GM12864 (cell line): Measurements from ENCODE around the gene SET.

Experiments
- DNase-seq: peaks from one replicate; pipeline ENCODE4 v3.0.0-alpha.2; 2011; ENCODE audit warnings: low read depth
- H3K4me3 ChIP-seq: 2 replicates; pipeline ENCODE4 v1.5.1; 2011; ENCODE audit warnings: mild to moderate bottlenecking, low read depth, low read length, control low read depth
- TF ChIP-seq, protein P1 (sequence below): IDR thresholded peaks from 2 replicates; pipeline ENCODE4 v1.5.1; 2011; ENCODE audit warnings: low read depth, mild to moderate bottlenecking, moderate library complexity, low read length, control low read depth, inconsistent platforms; ENCODE audit errors: missing control alignments

SET gene

DNA sequence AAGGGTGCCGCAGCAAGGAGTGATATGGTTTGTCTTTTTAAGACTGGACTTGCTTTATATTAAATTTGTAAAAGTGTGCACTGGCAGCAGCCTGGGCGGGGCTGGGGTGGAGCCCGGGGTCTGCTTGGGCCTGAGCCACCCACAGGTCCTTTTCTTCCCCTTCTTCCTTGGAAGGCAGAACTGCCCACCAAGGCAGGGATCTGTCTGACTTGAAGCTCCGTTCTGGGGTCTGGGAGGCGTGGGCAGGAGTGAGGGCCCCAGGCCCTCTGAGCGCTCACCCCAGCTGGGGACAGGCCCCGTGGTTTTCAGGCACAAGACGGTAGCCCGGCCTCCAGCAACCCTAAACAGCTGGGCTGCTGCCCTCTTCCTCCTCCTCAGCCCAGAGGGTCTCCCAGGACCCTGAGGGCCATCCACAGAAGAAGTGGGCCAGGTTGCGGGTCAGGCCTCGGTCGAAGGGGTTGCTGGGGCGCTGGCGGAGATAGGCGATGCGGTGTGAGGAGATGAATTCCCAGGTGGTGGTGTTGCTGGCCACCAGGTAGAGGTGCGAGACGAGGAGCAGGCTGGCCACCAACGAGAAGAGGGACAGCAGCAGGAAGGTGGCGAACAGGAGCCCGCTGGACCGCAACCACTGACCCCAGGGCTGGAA, 31.9 kb downstream of the SET start:
- no peak for DNase-seq
- H3K4me3 ChIP-seq = no peak overlapping the region
- TF ChIP-seq, protein P1, sequence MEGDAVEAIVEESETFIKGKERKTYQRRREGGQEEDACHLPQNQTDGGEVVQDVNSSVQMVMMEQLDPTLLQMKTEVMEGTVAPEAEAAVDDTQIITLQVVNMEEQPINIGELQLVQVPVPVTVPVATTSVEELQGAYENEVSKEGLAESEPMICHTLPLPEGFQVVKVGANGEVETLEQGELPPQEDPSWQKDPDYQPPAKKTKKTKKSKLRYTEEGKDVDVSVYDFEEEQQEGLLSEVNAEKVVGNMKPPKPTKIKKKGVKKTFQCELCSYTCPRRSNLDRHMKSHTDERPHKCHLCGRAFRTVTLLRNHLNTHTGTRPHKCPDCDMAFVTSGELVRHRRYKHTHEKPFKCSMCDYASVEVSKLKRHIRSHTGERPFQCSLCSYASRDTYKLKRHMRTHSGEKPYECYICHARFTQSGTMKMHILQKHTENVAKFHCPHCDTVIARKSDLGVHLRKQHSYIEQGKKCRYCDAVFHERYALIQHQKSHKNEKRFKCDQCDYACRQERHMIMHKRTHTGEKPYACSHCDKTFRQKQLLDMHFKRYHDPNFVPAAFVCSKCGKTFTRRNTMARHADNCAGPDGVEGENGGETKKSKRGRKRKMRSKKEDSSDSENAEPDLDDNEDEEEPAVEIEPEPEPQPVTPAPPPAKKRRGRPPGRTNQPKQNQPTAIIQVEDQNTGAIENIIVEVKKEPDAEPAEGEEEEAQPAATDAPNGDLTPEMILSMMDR = no peak

DNA sequence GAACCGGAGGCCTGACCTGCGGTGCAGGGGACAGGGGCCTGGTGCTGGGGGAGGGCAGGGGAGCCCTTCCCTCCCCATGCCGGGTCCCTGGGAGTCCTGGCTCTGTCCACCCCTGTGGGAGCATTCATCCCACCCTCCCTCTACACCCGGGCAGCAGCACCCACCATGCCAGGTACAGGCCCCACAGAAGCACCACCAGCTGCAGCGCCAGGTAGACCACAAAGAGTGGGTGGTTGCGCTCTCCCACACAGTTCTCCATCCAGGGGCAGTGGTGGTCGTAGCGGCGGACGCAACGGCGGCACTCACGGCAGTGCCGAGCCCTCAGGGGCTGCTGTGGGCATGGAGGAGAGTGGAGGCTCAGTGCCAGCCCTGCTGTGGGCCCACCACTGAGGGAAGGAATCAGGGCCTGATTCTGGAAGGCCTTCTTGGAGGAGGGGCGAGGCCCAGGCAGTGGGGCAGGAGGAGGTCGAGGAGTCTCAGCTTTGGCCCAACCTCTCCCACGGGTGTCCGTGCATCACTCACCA, 32.5 kb downstream of the SET start:
- no peak for DNase-seq
- H3K4me3 ChIP-seq = no peak overlapping the region
- TF ChIP-seq, protein P1 = no peak

DNA sequence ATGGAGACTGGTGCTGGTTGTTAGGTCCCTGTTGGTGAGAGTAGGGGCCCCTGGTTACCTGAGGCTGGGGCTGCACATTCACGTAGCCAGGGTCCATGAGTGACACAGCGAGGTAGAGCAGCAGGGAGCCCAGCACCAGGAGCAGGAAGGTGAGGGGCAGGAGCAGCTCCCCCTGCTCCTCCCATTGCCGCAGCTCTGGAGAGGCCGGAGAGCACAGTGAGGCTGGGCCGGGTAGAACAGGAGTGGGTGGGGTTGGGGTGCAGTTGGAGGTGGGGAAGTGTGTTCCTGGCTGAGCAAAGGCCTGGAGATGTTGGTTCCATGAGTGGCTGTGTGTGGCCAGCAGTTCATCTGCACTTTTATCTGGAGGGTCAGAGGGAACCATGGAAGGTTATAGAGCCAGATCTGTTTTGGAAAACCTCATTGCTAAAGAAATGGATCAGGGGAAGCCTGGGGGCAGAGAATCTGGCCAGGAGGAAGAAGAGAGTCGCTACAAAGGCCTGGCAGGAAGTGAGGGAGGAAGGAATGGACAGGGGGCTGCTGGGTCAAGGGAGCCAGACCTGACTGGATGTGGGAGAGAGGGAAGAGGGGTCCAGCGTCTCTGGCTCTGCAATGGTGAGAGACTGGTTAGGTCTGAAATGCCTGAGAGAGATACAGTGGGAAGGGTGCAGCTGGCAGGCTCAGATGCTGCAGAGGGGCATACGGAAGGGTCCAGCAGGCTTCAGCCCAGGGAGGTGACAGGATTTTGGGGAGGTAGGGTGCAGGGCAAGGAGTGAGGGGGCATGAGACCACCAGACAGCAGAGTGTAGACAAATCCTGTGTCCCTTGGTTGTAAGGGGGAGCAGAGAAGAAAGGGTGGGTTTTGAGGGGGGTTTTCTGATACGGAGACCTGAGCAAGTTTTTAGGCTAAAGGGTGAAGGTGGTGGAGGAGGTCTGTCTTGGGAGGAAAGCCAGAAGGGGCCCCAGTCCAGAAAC, 33.6 kb downstream of the SET start:
- TF ChIP-seq, protein P1 = no peak
- no peak for DNase-seq
- H3K4me3 ChIP-seq = peak overlapping the region; percentile 79

DNA sequence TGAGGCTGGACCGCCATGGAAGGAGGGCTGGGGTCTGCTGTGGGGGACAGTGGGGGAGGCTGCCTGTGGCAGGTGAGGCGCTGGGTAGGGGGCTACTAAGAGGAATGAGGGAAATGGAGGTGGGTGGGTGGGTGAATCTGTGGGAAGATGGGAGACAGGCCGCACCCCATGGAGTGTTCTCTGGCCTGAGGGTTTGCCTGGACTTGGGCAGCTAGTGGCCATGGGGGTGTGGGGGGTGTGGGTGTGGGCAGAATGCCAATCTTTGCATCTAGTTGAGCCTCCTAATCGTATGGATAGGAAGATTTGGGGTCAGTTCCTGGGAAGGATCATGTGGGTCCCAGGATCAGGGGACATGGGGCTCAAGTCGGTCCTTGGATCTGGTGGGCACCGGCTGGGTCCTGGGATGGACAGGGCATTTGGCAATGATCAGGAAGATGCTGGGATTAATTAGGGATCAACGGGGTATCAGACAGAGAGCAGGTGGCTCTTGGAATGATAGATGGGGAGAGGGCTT, 34.4 kb downstream of the SET start:
- DNase-seq = no peak
- TF ChIP-seq, protein P1 = no peak
- H3K4me3 ChIP-seq = peak overlapping the region; percentile 79

- H3K4me3 ChIP-seq = peak within 1 kb of the TSS; percentile 82
- DNase-seq = peak; percentile 95
- TF ChIP-seq, protein P1 = no peak
Observed at GRCh38 chr9:128723866-128724743, 35.1 kb downstream of the SET start, which contains the start of gene ZDHHC12. TSS of gene ZDHHC12 (minus strand) at chr9:128724127. CDS start at chr9:128724093, 34 bp downstream.

GRCh38 chr9:128724744-128725211, 35.8 kb downstream of the SET start:
- H3K4me3 ChIP-seq = peak overlapping the region; percentile 82
- TF ChIP-seq, protein P1 = no peak
- peak; percentile 40 for DNase-seq
